Lower leg skin (tissue), 4 donors: ENCODE measurements around the gene LRIG1. TPM values are rescaled to one million over a fixed set of nuclear protein-coding genes. Genes with fewer than 3 reads are reported as not detected.

Experiments used
- DNase-seq, 2 donors: peaks; one replicate each; pipeline ENCODE4 v3.0.0-alpha.2; 2019; ENCODE audit warnings: low spot score in 2 of 2
- H3K4me3 ChIP-seq: fragments of 200-600 bp; sonication (generic); 2 replicates; pipeline ENCODE4 v1.5.1; 2017; ENCODE audit warnings: mild to moderate bottlenecking, low read depth; ENCODE audit not compliant: poor library complexity, severe bottlenecking
- CTCF ChIP-seq, 3 donors: fragments of 450-650 bp; IDR thresholded peaks; one replicate each; pipeline ENCODE4 v1.5.1; 2016; ENCODE audit warnings: antibody characterized with exemption in 3 of 3, mild to moderate bottlenecking in 3 of 3, moderate library complexity in 2 of 3
- POLR2A ChIP-seq, 2 donors: fragments of 450-650 bp; IDR thresholded peaks; one replicate each; pipeline ENCODE4 v1.6.1; 2016 to 2017; ENCODE audit warnings: antibody characterized with exemption in 2 of 2, mild to moderate bottlenecking in 1 of 2, moderate library complexity in 1 of 2
- WGBS, 2 donors: methylation state at CpG; one replicate each; pipeline ENCODE4 v1.1.5; 2018; 5-methylcytosine and 5-hydroxymethylcytosine counted together
- intact Hi-C: fragments of 100-400 bp; cut with DNase I; formaldehyde crosslinking; loops from one replicate; pipeline ENCODE4 v1.15.0; 2023; ENCODE audit warnings: low total_unique reads
- total RNA-seq, 4 donors: library from RNA; depleted of rRNA; stranded (reverse); fragments of >200 nt; gene quantifications; one replicate each; pipeline ENCODE4 v1.1.0, GENCODE V29; 2016

The LRIG1 gene
- total RNA-seq, 4 donors from 2014 or later: 53.3 to 91.5 (median 69.8) TPM

GRCh38 chr3:66486202-66486601 lies 14.6 kb downstream of the LRIG1 start:
- intact Hi-C loops: no loop called here
- TF ChIP-seq CTCF (IDR thresholded peaks at IDR 0.05) (no peak), POLR2A (IDR thresholded peaks at IDR 0.05) (no peak)
- no peak for DNase-seq
- no peak overlapping the region for H3K4me3 ChIP-seq
- 63 to 65% methylated on average over 6 of the region's 6 CpGs for WGBS, 2 donors

- no peak for DNase-seq
- 70 to 72% methylated on average over 12 of the region's 12 CpGs for WGBS, 2 donors
- TF ChIP-seq CTCF (IDR thresholded peaks at IDR 0.05) (no peak), POLR2A (IDR thresholded peaks at IDR 0.05) (no peak)
- no peak overlapping the region for H3K4me3 ChIP-seq
- intact Hi-C loops: no loop called here
Measured at GRCh38 chr3:66485291-66485968, 15.4 kb downstream of the LRIG1 start.

- intact Hi-C loops: no loop called here
- H3K4me3 ChIP-seq: no peak overlapping the region
- 80 to 83% methylated on average over 9 of the region's 9 CpGs for WGBS, 2 donors
- no peak for TF ChIP-seq CTCF (IDR thresholded peaks at IDR 0.05)
- TF ChIP-seq POLR2A (IDR thresholded peaks at IDR 0.05): no peak
- no peak for DNase-seq
Measured at GRCh38 chr3:66484106-66484844, 16.5 kb downstream of the LRIG1 start.

- intact Hi-C loops: no loop called here
- TF ChIP-seq POLR2A (IDR thresholded peaks at IDR 0.05) (no peak), CTCF (IDR thresholded peaks at IDR 0.05) (no peak)
- 56 to 66% methylated on average over 13 of the region's 13 CpGs for WGBS, 2 donors
- H3K4me3 ChIP-seq: no peak overlapping the region
- no peak for DNase-seq
Measured at GRCh38 chr3:66483409-66483906, 17.4 kb downstream of the LRIG1 start.

GRCh38 chr3:66483006-66483405 lies 17.8 kb downstream of the LRIG1 start:
- intact Hi-C loops: no loop called here
- peak in 1 of 2 donors; percentile 91 for DNase-seq
- WGBS, 2 donors: 40 to 42% methylated on average over 4 of the region's 4 CpGs
- no peak for TF ChIP-seq CTCF (IDR thresholded peaks at IDR 0.05)
- no peak for TF ChIP-seq POLR2A (IDR thresholded peaks at IDR 0.05)
- H3K4me3 ChIP-seq: no peak overlapping the region
